HepG2 (cell line): ENCODE measurements around the gene ARHGAP33. TPM values are rescaled to one million over a fixed set of nuclear protein-coding genes. Genes with fewer than 3 reads are reported as not detected.

ENCODE experiments used
- AKAP8 ChIP-seq: sonication (generic); formaldehyde crosslinking; IDR thresholded peaks from 2 replicates; pipeline ENCODE4 v1.5.1; 2020; ENCODE audit warnings: mild to moderate bottlenecking, missing genetic modification reagents
- HDAC1 ChIP-seq: sonication (generic); formaldehyde crosslinking; IDR thresholded peaks from 2 replicates; pipeline ENCODE4 v1.5.1; 2020; ENCODE audit warnings: mild to moderate bottlenecking, missing genetic modification reagents
- SIN3A ChIP-seq: IDR thresholded peaks from 2 replicates; pipeline ENCODE4 v1.6.1; 2011; ENCODE audit warnings: low read depth, mild to moderate bottlenecking, control low read depth, low read length, borderline replicate concordance
- TFDP1 ChIP-seq: IDR thresholded peaks from 2 replicates; pipeline ENCODE4 v1.6.1; 2016; ENCODE audit warnings: missing compliant biosample characterization, missing genetic modification reagents, borderline replicate concordance
- ZBTB40 ChIP-seq, 2 experiments: fragments of 450-650 bp in 1 of 2; sonication (generic) in 1 of 2; formaldehyde crosslinking in 1 of 2; IDR thresholded peaks; 2 replicates each; pipeline versions ENCODE4 v1.6.1 to v1.8.0; 2016 to 2022; ENCODE audit warnings: antibody characterized with exemption in 1 of 2, mild to moderate bottlenecking in 1 of 2, missing genetic modification reagents in 1 of 2
- ZFP1 ChIP-seq: IDR thresholded peaks from 2 replicates; pipeline ENCODE4 v1.6.1; 2016
- ZMAT5 ChIP-seq: sonication (generic); formaldehyde crosslinking; IDR thresholded peaks from 2 replicates; pipeline ENCODE4 v1.5.0; 2020; ENCODE audit warnings: mild to moderate bottlenecking, low read depth, missing genetic modification reagents, borderline replicate concordance
- ZNF687 ChIP-seq: sonication (generic); formaldehyde crosslinking; IDR thresholded peaks from 2 replicates; pipeline ENCODE4 v1.5.1; 2020; ENCODE audit warnings: mild to moderate bottlenecking, missing genetic modification reagents, moderate library complexity
- ZNF713 ChIP-seq: sonication (generic); formaldehyde crosslinking; IDR thresholded peaks from 2 replicates; pipeline ENCODE4 v1.4.0; 2020; ENCODE audit warnings: mild to moderate bottlenecking, missing genetic modification reagents
- ZSCAN25 ChIP-seq: sonication (generic); formaldehyde crosslinking; IDR thresholded peaks from 2 replicates; pipeline ENCODE4 v1.8.0; 2022; ENCODE audit warnings: mild to moderate bottlenecking, missing genetic modification reagents
- polyA plus RNA-seq, 8 experiments: library from polyadenylated mRNA; depleted of rRNA in 3 of 8; stranded (reverse) in 7 of 8; unstranded in 1 of 8; fragments of >200 nt; fragmentation: Illumina TruSeq in 4 of 8; extraction: Trizol in 4 of 8; gene quantifications; 2 replicates each; pipeline versions ENCODE4 v1.2.1 to v1.2.3, GENCODE V29; 2011 to 2016; ENCODE audit warnings: low read depth in 4 of 8, missing spikeins in 1 of 8, mixed read lengths in 1 of 8; ENCODE audit not compliant: insufficient read depth in 1 of 8
- total RNA-seq, 5 experiments: library from RNA; depleted of rRNA; stranded (reverse); fragments of >200 nt; fragmentation: Illumina TruSeq; extraction: Trizol; gene quantifications; 2 replicates each; pipeline ENCODE4 v1.2.3, GENCODE V29; 2016; ENCODE audit warnings: low read depth in 1 of 5

Gene ARHGAP33
- total and polyA plus RNA-seq, 2 of the 13 experiments (the other 11 are each of a cell fraction or from before 2014, with no cell fraction given): 1.3 to 2.7 TPM

- TF ChIP-seq ZNF687: peak; percentile 61
- TF ChIP-seq ZNF713 (CRISPR knock-in tag): no peak
- no peak for TF ChIP-seq ZFP1 (CRISPR knock-in tag)
- TF ChIP-seq TFDP1 (CRISPR knock-in tag): no peak
- TF ChIP-seq ZMAT5: no peak
- TF ChIP-seq ZBTB40 (IDR thresholded peaks at IDR 0.05): no peak
- TF ChIP-seq ZBTB40 (CRISPR knock-in tag; IDR thresholded peaks at IDR 0.05): no peak
- peak; percentile 16; the same call in 1 of the 2 replicates for TF ChIP-seq HDAC1
- peak; percentile 65; the same call in 1 of the 2 replicates for TF ChIP-seq ZSCAN25 (CRISPR knock-in tag)
- TF ChIP-seq AKAP8: 0 out of 2 replicates have a peak, but pooled peaks have one; percentile 35
- TF ChIP-seq SIN3A: peak; percentile 27; the same call in 1 of the 2 replicates
Observed at GRCh38 chr19:35786299-35787160, 11.2 kb downstream of the ARHGAP33 start (continued).
